IPS DF 6.9 (cell line): Measurements from ENCODE around the gene NRG3.

Experiments
- DNase-seq: peaks from one replicate; pipeline ENCODE4 v3.0.0-alpha.2; 2013; ENCODE audit warnings: low read depth, low spot score
- H3K27ac ChIP-seq: one replicate; pipeline ENCODE4 v1.5.1; 2013; ENCODE audit warnings: low read length, control low read depth
- H3K27me3 ChIP-seq: 2 replicates; pipeline ENCODE4 v1.6.1; 2013; ENCODE audit warnings: mild to moderate bottlenecking, low read length; ENCODE audit not compliant: control insufficient read depth, insufficient read depth
- H3K36me3 ChIP-seq: 2 replicates; pipeline ENCODE4 v1.6.1; 2013; ENCODE audit warnings: low read length; ENCODE audit not compliant: control insufficient read depth, insufficient read depth
- H3K4me1 ChIP-seq: 2 replicates; pipeline ENCODE4 v1.6.1; 2013; ENCODE audit warnings: low read length; ENCODE audit not compliant: control insufficient read depth, insufficient read depth
- H3K4me3 ChIP-seq: 2 replicates; pipeline ENCODE4 v1.5.1; 2013; ENCODE audit warnings: mild to moderate bottlenecking, low read length
- H3K9me3 ChIP-seq: 2 replicates; pipeline ENCODE4 v1.6.1; 2013; ENCODE audit warnings: low read length, inconsistent platforms; ENCODE audit not compliant: control insufficient read depth, insufficient read depth
- WGBS: extraction: QIAGEN DNeasy Blood & Tissue Kit; methylation state at CpG from one replicate; pipeline ENCODE4 v1.1.7; 2013; ENCODE audit warnings: mixed read lengths, missing lambda C conversion rate; ENCODE audit not compliant: insufficient read length, insufficient coverage; 5-methylcytosine and 5-hydroxymethylcytosine counted together

Gene NRG3

GRCh38 chr10:82472406-82473335 is 597.7 kb downstream of the NRG3 start:
- Histone ChIP-seq H3K27me3 (no peaks in the 10 kb centered on the region), H3K27ac (no peak overlapping the region), H3K4me3 (no peak overlapping the region), H3K36me3 (no peaks in the 10 kb centered on the region), H3K4me1 (no peaks in the 10 kb centered on the region), H3K9me3 (no peaks in the 10 kb centered on the region)
- no peak for DNase-seq
- no CpG with 5 or more reads among the region's 5 CpGs for WGBS

- Histone ChIP-seq H3K9me3 (no peaks in the 10 kb centered on the region), H3K36me3 (no peaks in the 10 kb centered on the region), H3K4me1 (no peaks in the 10 kb centered on the region), H3K4me3 (no peak overlapping the region), H3K27ac (no peak overlapping the region), H3K27me3 (0 out of 2 replicates have a peak, but pooled peaks cover 1% of the 10 kb centered on the region)
- no CpG with 5 or more reads among the region's 4 CpGs for WGBS
- no peak for DNase-seq
Measured at GRCh38 chr10:82477776-82478175, 602.8 kb downstream of the NRG3 start.

- no peak for DNase-seq
- no peak overlapping the region for H3K27ac ChIP-seq
- H3K36me3 ChIP-seq, result no peaks in the 10 kb centered on the region
- H3K9me3 ChIP-seq, result no peaks in the 10 kb centered on the region
- WGBS, result no CpG with 5 or more reads among the region's 2 CpGs
- H3K27me3 ChIP-seq, result no peaks in the 10 kb centered on the region
- no peak overlapping the region for H3K4me3 ChIP-seq
- no peaks in the 10 kb centered on the region for H3K4me1 ChIP-seq
Measured at GRCh38 chr10:82492647-82493046, 617.7 kb downstream of the NRG3 start.

GRCh38 chr10:82496114-82496513 is 621.1 kb downstream of the NRG3 start:
- DNase-seq, result no peak
- no peak overlapping the region for H3K27ac ChIP-seq
- H3K9me3 ChIP-seq, result no peaks in the 10 kb centered on the region
- 100% methylated on average over 1 of the region's 1 CpG for WGBS
- H3K4me3 ChIP-seq, result no peak overlapping the region
- no peaks in the 10 kb centered on the region for H3K27me3 ChIP-seq
- no peaks in the 10 kb centered on the region for H3K36me3 ChIP-seq
- no peaks in the 10 kb centered on the region for H3K4me1 ChIP-seq

GRCh38 chr10:82497439-82497838 is 622.4 kb downstream of the NRG3 start:
- no peak for DNase-seq
- no CpG with 5 or more reads among the region's 2 CpGs for WGBS

GRCh38 chr10:82498976-82499375 is 624.0 kb downstream of the NRG3 start:
- no peak for DNase-seq
- Histone ChIP-seq H3K27me3 (no peaks in the 10 kb centered on the region), H3K9me3 (no peaks in the 10 kb centered on the region)

More at GRCh38 chr10:82497439-82497838, 622.4 kb downstream of the NRG3 start:
- Histone ChIP-seq H3K36me3 (no peaks in the 10 kb centered on the region), H3K27ac (no peak overlapping the region), H3K27me3 (no peaks in the 10 kb centered on the region), H3K9me3 (no peaks in the 10 kb centered on the region), H3K4me1 (no peaks in the 10 kb centered on the region), H3K4me3 (no peak overlapping the region)

GRCh38 chr10:82505009-82505408 is 630.0 kb downstream of the NRG3 start:
- H3K4me1 ChIP-seq, result no peaks in the 10 kb centered on the region
- H3K4me3 ChIP-seq, result no peak overlapping the region
- H3K27me3 ChIP-seq, result no peaks in the 10 kb centered on the region
- no peak overlapping the region for H3K27ac ChIP-seq
- H3K9me3 ChIP-seq, result no peaks in the 10 kb centered on the region
- no CpG with 5 or more reads among the region's 3 CpGs for WGBS
- H3K36me3 ChIP-seq, result no peaks in the 10 kb centered on the region
- no peak for DNase-seq

More at GRCh38 chr10:82498976-82499375, 624.0 kb downstream of the NRG3 start:
- no peaks in the 10 kb centered on the region for H3K4me1 ChIP-seq
- H3K36me3 ChIP-seq, result no peaks in the 10 kb centered on the region
- no peak overlapping the region for H3K4me3 ChIP-seq
- no peak overlapping the region for H3K27ac ChIP-seq

- H3K9me3 ChIP-seq, result no peaks in the 10 kb centered on the region
- no peaks in the 10 kb centered on the region for H3K36me3 ChIP-seq
- no peak for DNase-seq
- no CpG with 5 or more reads among the region's 3 CpGs for WGBS
- H3K27ac ChIP-seq, result no peak overlapping the region
- no peaks in the 10 kb centered on the region for H3K27me3 ChIP-seq
- H3K4me1 ChIP-seq, result no peaks in the 10 kb centered on the region
- H3K4me3 ChIP-seq, result no peak overlapping the region
Measured at GRCh38 chr10:82506680-82507376, 631.8 kb downstream of the NRG3 start.

GRCh38 chr10:82515256-82515655 is 640.3 kb downstream of the NRG3 start:
- no peak for DNase-seq
- Histone ChIP-seq H3K4me1 (no peaks in the 10 kb centered on the region), H3K4me3 (no peak overlapping the region), H3K27me3 (no peaks in the 10 kb centered on the region), H3K36me3 (no peaks in the 10 kb centered on the region), H3K27ac (no peak overlapping the region), H3K9me3 (no peaks in the 10 kb centered on the region)
- 100% methylated on average over 1 of the region's 1 CpG for WGBS

GRCh38 chr10:82529062-82529461 is 654.1 kb downstream of the NRG3 start:
- Histone ChIP-seq H3K36me3 (no peaks in the 10 kb centered on the region), H3K27me3 (no peaks in the 10 kb centered on the region), H3K4me3 (no peak overlapping the region), H3K9me3 (no peaks in the 10 kb centered on the region), H3K27ac (no peak overlapping the region), H3K4me1 (no peaks in the 10 kb centered on the region)
- WGBS, result no CpG with 5 or more reads among the region's 4 CpGs
- no peak for DNase-seq
